HL-60 (cell line): ENCODE measurements around the gene ADH1C.
"Not testable (repeated sequence)": the region's sequence is repeated elsewhere in the genome, so short reads cannot be mapped to it uniquely, and the experiment has no call there.

ENCODE experiments used
- REST ChIP-seq: IDR thresholded peaks from 2 replicates; pipeline ENCODE4 v1.6.1; 2012; ENCODE audit warnings: low read depth; ENCODE audit not compliant: insufficient replicate concordance
- TF ChIP-seq, protein P1 (sequence below): IDR thresholded peaks from one replicate; pipeline ENCODE4 v1.5.1; 2011; ENCODE audit warnings: low read length, control low read depth, inconsistent platforms; ENCODE audit not compliant: insufficient read depth

DNA sequence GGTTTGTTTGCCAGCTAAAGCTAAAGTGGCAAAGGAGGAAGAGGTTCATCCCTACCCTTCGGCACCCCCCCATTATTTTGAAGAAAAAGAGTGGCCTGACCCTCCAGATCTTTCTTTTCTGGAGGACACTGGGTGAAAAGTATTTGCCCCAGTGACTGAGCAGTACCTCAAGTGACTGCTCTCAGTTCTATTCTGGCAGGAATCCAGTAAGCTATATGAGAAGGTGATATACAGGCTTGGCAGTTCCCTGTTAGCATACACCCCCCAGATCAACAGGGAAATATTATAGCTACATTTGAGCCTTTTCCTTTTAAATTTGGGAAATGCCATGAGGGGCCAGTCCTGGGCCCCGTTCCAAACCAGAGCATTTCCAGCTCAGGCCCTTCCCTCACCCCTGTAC is 15.3 kb upstream of the ADH1C start:
- TF ChIP-seq, protein P1, sequence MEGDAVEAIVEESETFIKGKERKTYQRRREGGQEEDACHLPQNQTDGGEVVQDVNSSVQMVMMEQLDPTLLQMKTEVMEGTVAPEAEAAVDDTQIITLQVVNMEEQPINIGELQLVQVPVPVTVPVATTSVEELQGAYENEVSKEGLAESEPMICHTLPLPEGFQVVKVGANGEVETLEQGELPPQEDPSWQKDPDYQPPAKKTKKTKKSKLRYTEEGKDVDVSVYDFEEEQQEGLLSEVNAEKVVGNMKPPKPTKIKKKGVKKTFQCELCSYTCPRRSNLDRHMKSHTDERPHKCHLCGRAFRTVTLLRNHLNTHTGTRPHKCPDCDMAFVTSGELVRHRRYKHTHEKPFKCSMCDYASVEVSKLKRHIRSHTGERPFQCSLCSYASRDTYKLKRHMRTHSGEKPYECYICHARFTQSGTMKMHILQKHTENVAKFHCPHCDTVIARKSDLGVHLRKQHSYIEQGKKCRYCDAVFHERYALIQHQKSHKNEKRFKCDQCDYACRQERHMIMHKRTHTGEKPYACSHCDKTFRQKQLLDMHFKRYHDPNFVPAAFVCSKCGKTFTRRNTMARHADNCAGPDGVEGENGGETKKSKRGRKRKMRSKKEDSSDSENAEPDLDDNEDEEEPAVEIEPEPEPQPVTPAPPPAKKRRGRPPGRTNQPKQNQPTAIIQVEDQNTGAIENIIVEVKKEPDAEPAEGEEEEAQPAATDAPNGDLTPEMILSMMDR: not testable (repeated sequence)
- not testable (repeated sequence) for TF ChIP-seq REST
